Measurements from ENCODE around the gene STRBP. TPM values are rescaled to one million over a fixed set of nuclear protein-coding genes. Genes with fewer than 3 reads are reported as not detected.

The STRBP gene
- total RNA-seq, 1 experiment from 2014 or later: 40.5 TPM

DNA sequence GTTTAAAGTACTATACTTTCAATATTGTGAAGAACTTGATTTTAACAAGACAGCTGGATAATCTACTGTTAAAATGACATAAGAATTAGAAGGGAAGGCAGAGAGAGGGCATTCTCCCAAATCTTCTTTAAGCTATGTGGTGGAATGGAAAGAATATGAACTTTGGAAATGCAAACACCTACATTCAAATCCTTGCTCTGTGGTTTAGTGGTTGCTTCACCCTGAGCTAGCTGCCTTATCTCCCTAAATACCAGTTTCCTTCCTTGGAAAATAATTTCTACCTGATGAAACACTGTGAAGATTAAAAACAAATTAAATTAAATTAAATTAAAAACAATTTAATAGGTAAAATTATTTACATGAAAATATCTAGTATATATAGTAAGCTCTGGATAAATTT, 136.4 kb downstream of the STRBP start:
- Histone ChIP-seq H3K4me3 (no peak overlapping the region), H3K27ac (no peak overlapping the region), H3K9me3 (replicated peaks) (no peaks in the 10 kb centered on the region), H3K4me1 (peaks cover 7% of the 10 kb centered on the region; the same call in 1 of the 2 replicates), H3K36me3 (peaks cover 7% of the 10 kb centered on the region; the same call in 1 of the 2 replicates), H3K27me3 (no peaks in the 10 kb centered on the region)
- no peak for DNase-seq

DNA sequence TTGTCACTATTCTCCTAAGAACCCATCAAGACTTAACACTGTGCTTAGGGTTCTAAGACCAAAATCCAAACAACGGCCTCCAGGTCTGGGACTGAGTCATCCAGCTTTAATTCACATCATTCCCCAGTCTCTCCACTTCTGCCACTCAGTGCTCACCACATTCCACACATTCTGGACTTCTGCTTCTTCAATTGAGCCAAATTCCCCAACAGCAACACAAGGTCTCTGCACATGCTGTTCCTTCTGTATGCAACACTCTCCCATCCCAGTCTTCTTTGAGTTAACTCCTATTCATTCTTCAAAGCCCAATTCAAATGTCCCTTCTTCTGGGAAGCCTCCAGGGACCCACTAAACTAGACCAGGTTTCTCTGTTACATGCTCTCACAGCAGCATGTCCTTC, 137.1 kb downstream of the STRBP start:
- Histone ChIP-seq H3K4me1 (peaks cover 7% of the 10 kb centered on the region; the same call in 1 of the 2 replicates), H3K27ac (no peak overlapping the region), H3K27me3 (no peaks in the 10 kb centered on the region), H3K36me3 (peaks cover 7% of the 10 kb centered on the region; the same call in 1 of the 2 replicates), H3K4me3 (no peak overlapping the region), H3K9me3 (replicated peaks) (no peaks in the 10 kb centered on the region)
- no peak for DNase-seq

DNA sequence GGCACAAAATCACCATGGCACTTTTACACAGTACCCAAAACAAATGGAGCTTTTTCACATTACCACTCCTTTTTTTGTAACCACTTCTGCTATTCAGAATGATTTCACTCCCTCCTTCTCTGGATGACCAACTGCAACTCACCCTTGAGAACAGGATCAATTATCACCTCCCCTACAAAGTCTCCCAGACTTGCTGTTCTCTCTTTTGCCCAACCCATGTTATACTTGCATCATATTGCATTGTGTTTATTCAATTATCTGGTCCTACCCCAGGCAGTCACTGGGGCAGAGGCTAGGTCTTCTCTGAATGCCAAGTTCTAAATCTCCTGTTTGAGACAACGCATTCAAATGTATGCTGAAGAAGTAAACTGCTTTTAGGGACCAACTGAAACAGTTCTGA, 139.0 kb downstream of the STRBP start:
- no peak overlapping the region for H3K27ac ChIP-seq

DNA sequence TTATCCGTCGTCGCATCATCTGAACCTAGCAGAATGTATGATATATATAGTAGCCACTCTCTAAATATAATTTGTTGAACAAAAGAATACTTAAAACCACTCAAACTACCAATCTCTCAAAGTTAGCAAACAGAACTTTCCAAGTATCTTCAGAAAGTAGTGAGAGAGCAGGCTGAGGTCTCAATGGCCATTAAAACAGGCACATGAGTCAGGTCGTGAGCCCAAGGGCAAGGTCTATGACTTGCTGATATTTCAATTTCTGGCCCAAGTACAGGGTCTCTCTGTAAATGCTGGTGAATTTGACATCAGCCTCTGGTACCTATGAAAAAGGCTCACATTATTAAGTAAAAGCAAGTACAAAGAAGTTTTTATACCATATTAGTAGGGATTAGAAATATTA, 139.8 kb downstream of the STRBP start:
- Histone ChIP-seq H3K27ac (no peak overlapping the region), H3K4me3 (no peak overlapping the region), H3K9me3 (replicated peaks) (no peaks in the 10 kb centered on the region), H3K27me3 (no peaks in the 10 kb centered on the region), H3K4me1 (peaks cover 7% of the 10 kb centered on the region; the same call in 1 of the 2 replicates), H3K36me3 (peaks cover 7% of the 10 kb centered on the region; the same call in 1 of the 2 replicates)
- DNase-seq: no peak

More for the DNA sequence above, 139.0 kb downstream of the STRBP start:
- peaks cover 7% of the 10 kb centered on the region; the same call in 1 of the 2 replicates for H3K36me3 ChIP-seq
- peaks cover 7% of the 10 kb centered on the region; the same call in 1 of the 2 replicates for H3K4me1 ChIP-seq
- no peaks in the 10 kb centered on the region for H3K9me3 ChIP-seq (replicated peaks)
- DNase-seq: no peak
- H3K27me3 ChIP-seq: no peaks in the 10 kb centered on the region
- no peak overlapping the region for H3K4me3 ChIP-seq

DNA sequence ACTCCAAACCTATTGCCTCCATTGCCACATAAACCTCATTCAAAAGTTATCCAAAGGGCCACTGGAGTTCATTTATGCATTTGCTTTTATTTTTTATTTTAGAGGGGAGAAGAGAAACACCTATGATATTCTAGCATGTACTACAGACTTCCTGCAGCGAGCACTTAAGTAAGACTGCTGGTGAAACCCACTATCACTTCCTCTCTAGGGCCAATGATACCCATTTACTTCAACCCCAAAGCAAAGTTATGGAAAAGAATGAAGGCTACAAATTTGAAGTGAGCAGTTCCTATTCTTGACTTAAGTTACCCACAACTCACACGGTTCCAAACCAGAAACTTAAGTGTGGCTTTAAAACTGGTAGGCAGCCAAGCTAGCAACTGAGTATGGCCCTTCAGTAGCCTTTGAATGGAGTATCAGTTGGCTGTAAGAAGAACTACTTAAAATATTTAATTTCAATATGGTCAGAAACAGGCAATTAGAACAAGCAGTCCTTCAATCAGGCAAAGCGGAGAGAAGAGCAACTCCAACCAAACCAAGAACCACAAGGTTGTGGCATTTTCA, 140.8 kb downstream of the STRBP start:
- Histone ChIP-seq H3K9me3 (replicated peaks) (no peaks in the 10 kb centered on the region), H3K4me1 (peaks cover 3% of the 10 kb centered on the region; the same call in 1 of the 2 replicates), H3K36me3 (peaks cover 6% of the 10 kb centered on the region; the same call in 1 of the 2 replicates), H3K27ac (no peak overlapping the region), H3K4me3 (no peak overlapping the region), H3K27me3 (no peaks in the 10 kb centered on the region)
- DNase-seq: no peak

DNA sequence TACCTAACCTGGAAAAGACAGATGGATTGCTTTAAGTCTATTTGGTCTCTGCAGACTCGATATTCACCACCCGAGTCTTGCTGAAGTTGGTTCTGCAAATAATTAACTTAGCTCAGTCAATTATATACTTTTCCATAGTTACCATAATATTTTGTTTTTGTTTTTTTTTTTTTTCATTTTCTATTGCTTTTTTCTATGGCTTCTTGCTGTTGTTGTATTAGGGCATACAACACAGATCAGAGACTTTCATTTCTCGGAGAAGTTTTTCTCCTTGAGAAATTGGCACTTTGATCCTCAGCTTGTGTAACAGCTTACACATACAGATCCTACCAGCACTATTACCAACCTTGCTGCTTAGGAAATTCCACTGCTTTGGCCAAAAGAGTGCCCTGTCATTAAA, 146.9 kb downstream of the STRBP start:
- H3K36me3 ChIP-seq: no peaks in the 10 kb centered on the region
- DNase-seq: no peak

DNA sequence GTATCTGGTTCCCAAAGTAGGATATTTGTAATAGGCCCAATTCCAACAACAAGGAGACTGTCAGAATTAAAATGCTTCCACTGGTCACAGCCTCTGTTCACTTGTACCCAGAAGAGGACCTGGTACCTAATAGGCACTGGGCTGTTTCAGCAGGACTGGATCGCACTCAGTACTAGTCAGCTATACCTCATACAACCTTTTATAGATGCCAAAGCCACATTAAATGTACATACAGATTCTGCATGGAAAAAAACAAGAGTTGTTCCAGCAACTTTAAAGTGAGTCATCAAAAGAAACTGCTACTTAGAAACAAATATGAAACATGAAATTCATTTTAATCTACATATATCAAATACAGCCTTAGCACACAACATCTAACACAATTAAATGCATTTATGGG, 147.4 kb downstream of the STRBP start:
- DNase-seq: no peak
- Histone ChIP-seq H3K9me3 (replicated peaks) (no peaks in the 10 kb centered on the region), H3K4me3 (no peak overlapping the region), H3K27ac (no peak overlapping the region), H3K36me3 (no peaks in the 10 kb centered on the region), H3K4me1 (no peaks in the 10 kb centered on the region), H3K27me3 (no peaks in the 10 kb centered on the region)

More for the DNA sequence above, 146.9 kb downstream of the STRBP start:
- Histone ChIP-seq H3K27ac (no peak overlapping the region), H3K4me3 (no peak overlapping the region), H3K27me3 (no peaks in the 10 kb centered on the region), H3K4me1 (no peaks in the 10 kb centered on the region), H3K9me3 (replicated peaks) (no peaks in the 10 kb centered on the region)

DNA sequence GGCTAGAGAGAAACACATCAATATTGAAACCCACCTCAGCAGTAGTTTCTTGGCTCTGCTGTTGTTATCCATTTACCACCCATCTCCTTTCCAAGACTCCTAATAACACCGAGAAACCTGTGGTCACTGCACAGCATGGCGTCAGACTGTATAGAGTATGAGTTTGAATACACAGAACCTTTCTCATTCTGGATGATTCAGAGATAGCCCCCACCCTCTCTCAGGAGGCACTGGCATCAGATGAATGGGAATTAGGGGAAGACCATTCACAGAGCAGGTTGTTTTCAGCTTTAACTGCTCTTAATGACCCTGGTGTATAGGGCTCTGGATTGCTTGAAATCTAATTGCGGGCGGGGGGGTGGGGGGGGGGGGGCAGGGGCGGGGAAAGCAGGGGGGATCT, 148.3 kb downstream of the STRBP start:
- H3K27ac ChIP-seq: no peak overlapping the region
- no peaks in the 10 kb centered on the region for H3K9me3 ChIP-seq (replicated peaks)
- no peaks in the 10 kb centered on the region for H3K4me1 ChIP-seq
- H3K27me3 ChIP-seq: no peaks in the 10 kb centered on the region
- H3K4me3 ChIP-seq: no peak overlapping the region
- DNase-seq: no peak
- H3K36me3 ChIP-seq: 0 out of 2 replicates have a peak, but pooled peaks cover 3% of the 10 kb centered on the region

DNA sequence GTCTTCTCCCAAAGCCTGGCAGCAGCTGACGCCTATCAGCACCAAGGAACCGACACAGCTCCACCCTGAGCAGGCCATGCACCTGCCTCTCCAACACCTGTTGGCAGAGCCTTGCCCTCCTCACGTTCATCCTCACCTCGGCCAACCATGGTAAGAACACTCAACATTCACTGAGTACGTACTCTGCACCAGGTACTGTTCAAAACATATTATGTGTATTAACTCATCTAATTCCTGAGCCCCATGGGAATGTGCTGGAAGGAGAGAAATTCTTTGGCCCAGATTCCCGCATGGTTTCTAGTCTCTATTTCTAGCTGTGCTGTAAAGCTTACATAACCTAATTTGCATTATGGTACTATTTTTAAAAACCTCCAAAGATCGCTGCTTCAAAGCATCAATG, 148.8 kb downstream of the STRBP start:
- Histone ChIP-seq H3K27me3 (no peaks in the 10 kb centered on the region), H3K4me1 (no peaks in the 10 kb centered on the region), H3K9me3 (replicated peaks) (no peaks in the 10 kb centered on the region), H3K4me3 (no peak overlapping the region), H3K27ac (no peak overlapping the region), H3K36me3 (0 out of 2 replicates have a peak, but pooled peaks cover 3% of the 10 kb centered on the region)
- no peak for DNase-seq

DNA sequence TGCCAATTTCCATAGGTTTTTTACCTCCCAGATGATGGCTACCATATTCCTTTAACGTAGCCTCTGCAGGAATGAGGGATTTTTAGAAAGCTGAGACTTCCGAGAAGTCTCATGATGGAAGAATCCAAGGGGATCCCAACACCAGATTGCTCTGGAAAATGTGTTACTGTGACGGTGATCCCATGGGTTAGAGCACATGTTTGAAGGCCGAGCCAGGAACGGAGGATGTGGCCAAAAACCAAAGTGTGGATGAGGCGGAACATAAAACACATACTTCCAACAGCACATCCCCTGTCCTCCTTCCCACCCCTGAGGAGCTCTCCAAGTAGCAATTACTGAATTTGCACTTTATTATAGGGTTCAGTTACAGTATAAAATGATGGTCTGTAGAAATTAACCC, 152.3 kb downstream of the STRBP start:
- Histone ChIP-seq H3K9me3 (replicated peaks) (no peaks in the 10 kb centered on the region), H3K4me3 (no peak overlapping the region), H3K4me1 (no peaks in the 10 kb centered on the region), H3K27me3 (no peaks in the 10 kb centered on the region), H3K27ac (no peak overlapping the region), H3K36me3 (0 out of 2 replicates have a peak, but pooled peaks cover 3% of the 10 kb centered on the region)
- no peak for DNase-seq

DNA sequence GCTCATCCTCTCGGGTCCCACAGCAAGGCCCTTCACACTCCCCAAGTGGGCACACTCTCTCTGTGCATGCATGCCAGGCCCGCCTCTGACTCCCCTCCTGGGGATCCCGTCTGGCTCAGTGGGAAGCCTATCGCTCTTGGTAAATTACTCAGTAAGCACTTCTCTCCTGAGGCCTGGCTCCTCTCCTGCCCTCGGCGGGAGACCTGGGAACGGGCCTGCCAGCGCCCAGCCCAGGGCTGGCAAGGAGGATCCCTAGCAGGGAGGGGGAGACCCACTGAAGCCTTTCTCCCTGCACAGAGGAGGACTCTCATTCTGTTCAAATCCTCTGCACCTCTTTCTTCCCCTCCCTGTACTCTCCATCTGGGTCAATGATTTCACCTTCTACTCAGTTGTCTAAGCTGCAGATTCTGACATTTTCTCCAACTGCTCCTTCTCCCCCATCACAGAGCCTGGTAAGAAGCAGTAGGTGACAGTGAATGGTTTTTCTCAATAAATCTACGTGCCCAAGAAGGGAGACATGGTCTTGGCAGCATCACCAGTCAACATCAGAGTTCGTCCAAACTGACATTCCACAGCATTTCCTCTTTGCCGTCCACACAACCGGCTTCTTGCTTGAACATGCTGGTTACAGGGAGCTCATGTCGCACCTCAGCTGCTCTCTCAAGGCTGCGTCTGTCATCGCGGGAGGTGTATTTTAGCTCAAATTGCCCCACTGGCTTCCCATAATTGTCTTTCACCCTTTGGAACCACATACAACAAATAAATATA, 153.1 kb downstream of the STRBP start:
- H3K36me3 ChIP-seq: 0 out of 2 replicates have a peak, but pooled peaks cover 3% of the 10 kb centered on the region
- H3K4me3 ChIP-seq: no peak overlapping the region
- no peaks in the 10 kb centered on the region for H3K4me1 ChIP-seq
- no peak for DNase-seq
- no peak overlapping the region for H3K27ac ChIP-seq
- H3K27me3 ChIP-seq: no peaks in the 10 kb centered on the region
- H3K9me3 ChIP-seq (replicated peaks): no peaks in the 10 kb centered on the region

DNA sequence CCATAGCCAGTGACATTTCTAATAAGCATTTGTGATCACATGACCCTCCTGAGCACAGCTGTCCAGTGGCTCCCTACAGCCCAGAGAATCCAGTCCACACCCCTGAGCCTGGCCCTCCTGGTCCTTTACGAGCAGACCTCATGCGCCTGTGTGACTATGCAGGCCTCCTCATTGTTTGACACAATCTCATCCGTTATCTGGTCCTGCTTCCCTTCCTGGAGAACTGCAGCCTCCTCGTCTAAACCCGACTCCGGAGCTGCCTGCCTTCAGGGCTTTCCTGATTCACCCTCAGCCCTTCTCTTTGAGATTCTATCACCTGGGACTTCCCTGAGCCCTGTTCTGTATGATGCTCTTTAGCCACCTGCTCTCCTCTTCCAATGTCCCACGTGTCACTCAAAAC, 155.2 kb downstream of the STRBP start:
- H3K36me3 ChIP-seq: peaks cover 16% of the 10 kb centered on the region

DNA sequence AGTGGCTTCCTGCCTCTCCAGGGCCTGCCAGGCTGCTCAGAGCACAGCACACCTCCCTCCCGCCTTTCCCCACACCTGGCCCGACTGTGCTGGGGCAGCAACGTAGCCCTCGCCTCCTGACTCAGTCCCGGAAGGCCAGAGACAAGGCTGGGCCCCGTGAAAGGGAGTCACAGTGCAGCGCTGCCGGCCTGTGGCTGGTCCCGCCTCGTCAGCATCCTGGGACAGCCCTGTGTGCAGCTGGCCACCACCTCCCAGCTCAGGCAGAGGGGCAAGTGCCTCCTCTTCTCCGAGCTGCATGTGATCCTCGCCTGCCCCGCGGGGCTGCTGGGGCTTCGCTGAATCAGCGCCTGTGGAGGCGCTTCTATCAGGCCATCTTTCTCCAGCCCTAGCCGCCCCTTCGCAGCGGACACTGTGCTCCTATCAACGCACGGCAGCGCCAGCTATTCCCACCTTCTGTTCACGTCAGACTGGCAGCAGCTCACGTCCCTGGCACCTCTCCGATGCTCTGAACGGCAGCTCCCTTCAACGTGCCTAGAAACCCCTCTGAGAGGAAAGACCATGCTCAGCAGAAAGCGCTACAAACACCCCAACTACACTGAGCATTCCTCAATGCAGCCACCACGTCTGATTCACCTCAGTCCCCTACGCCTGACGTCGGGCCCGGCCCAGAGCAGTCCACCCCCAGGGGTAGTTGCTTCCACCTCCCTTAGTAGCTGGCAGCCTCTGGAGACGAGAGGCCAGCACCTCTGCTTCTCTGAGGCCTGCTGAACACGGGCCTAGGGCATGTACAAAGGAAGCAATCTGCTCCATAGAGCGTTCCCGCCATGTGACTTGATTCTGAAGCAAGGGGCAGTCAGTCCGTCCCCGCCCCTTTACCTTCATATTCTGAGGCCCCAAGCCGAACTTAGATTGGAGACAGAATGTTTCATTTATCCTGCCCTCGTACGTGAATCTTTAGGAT, 156.1 kb downstream of the STRBP start:
- DNase-seq: no peak
- H3K27ac ChIP-seq: no peak overlapping the region
- H3K4me3 ChIP-seq: no peak overlapping the region
- no peaks in the 10 kb centered on the region for H3K27me3 ChIP-seq
- H3K4me1 ChIP-seq: peaks cover 11% of the 10 kb centered on the region
- H3K36me3 ChIP-seq: peaks cover 17% of the 10 kb centered on the region
- no peaks in the 10 kb centered on the region for H3K9me3 ChIP-seq (replicated peaks)

More for the DNA sequence above, 155.2 kb downstream of the STRBP start:
- H3K4me1 ChIP-seq: peaks cover 11% of the 10 kb centered on the region
- no peaks in the 10 kb centered on the region for H3K9me3 ChIP-seq (replicated peaks)
- H3K27me3 ChIP-seq: no peaks in the 10 kb centered on the region
- no peak overlapping the region for H3K4me3 ChIP-seq
- no peak overlapping the region for H3K27ac ChIP-seq
- no peak for DNase-seq

DNA sequence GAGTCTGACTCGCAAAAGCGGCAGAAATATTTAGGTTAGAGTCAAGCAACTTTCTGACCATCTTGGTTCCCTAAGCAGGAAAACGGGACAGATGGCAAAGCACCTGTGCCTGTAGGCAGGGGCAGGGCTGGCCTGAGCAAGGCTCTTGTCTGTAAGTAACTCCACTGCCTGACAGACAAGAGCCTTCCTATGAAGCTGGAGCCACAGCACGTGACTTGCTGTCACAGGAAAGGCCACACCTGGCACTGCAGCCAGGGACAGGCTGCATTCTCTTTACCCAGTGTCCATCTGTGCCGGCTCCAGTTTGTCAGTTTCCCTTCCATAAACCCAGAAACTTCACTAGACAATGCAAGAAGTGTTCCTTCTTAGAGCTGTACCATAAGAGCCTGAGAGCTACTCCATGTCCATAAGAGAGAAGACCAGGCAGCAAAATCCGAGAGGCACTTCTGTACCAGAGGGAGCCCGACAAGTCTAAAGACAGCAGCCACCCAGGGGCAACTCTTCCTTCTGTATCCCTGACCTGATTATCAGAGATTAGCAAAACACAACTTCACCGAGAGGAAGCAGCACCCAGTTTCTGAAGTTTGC, 156.9 kb downstream of the STRBP start:
- no peaks in the 10 kb centered on the region for H3K27me3 ChIP-seq
- H3K4me1 ChIP-seq: peaks cover 11% of the 10 kb centered on the region
- DNase-seq: no peak
- H3K27ac ChIP-seq: no peak overlapping the region
- no peaks in the 10 kb centered on the region for H3K9me3 ChIP-seq (replicated peaks)
- no peak overlapping the region for H3K4me3 ChIP-seq
- H3K36me3 ChIP-seq: peaks cover 22% of the 10 kb centered on the region

Data from SJCRH30 (cell line).